Osteoblast (primary cell): ENCODE results near the gene FRRS1L. TPM values are rescaled to one million over a fixed set of nuclear protein-coding genes. Genes with fewer than 3 reads are reported as not detected.

ENCODE experiments used
- DNase-seq: peaks from one replicate; pipeline ENCODE4 v3.0.0; 2011; ENCODE audit warnings: low spot score, mixed read lengths; ENCODE audit not compliant: insufficient read length; ENCODE audit errors: missing footprints
- H2AFZ ChIP-seq: 2 replicates; pipeline ENCODE4 v1.6.0; 2011; ENCODE audit warnings: mild to moderate bottlenecking, low read length
- H3K27ac ChIP-seq: 2 replicates; pipeline ENCODE4 v1.5.1; 2011; ENCODE audit warnings: mild to moderate bottlenecking, low read depth, low read length, moderate library complexity
- H3K27me3 ChIP-seq: 2 replicates; pipeline ENCODE4 v1.6.0; 2012; ENCODE audit warnings: mild to moderate bottlenecking, control low read depth, inconsistent platforms, low read length, moderate library complexity; ENCODE audit not compliant: insufficient read depth
- H3K36me3 ChIP-seq: 2 replicates; pipeline ENCODE4 v1.5.1; 2011; ENCODE audit warnings: mild to moderate bottlenecking, low read length, control low read depth, moderate library complexity; ENCODE audit not compliant: insufficient read depth
- H3K4me1 ChIP-seq: 2 replicates; pipeline ENCODE4 v1.5.1; 2011; ENCODE audit warnings: mild to moderate bottlenecking, low read length, control low read depth, moderate library complexity; ENCODE audit not compliant: insufficient read depth
- H3K4me2 ChIP-seq: 2 replicates; pipeline ENCODE4 v1.6.0; 2011; ENCODE audit warnings: mild to moderate bottlenecking, low read length; ENCODE audit not compliant: insufficient read depth
- H3K4me3 ChIP-seq: fragments of 200-600 bp; sonication (generic); 3 replicates; pipeline ENCODE4 v1.5.1; 2012; ENCODE audit warnings: mild to moderate bottlenecking, low read length, inconsistent platforms; ENCODE audit not compliant: insufficient read depth
- H3K79me2 ChIP-seq: 2 replicates; pipeline ENCODE4 v1.6.0; 2012; ENCODE audit warnings: mild to moderate bottlenecking, low read length, control low read depth, inconsistent platforms; ENCODE audit not compliant: insufficient read depth
- H3K9me3 ChIP-seq: 2 replicates; pipeline ENCODE4 v1.5.1; 2011; ENCODE audit warnings: low read depth, low read length, control low read depth
- H4K20me1 ChIP-seq: 2 replicates; pipeline ENCODE4 v1.6.0; 2012; ENCODE audit warnings: mild to moderate bottlenecking, low read length, control low read depth; ENCODE audit not compliant: insufficient read depth
- total RNA-seq: library from RNA; depleted of rRNA; stranded (reverse); fragments of >200 nt; gene quantifications from 2 replicates; pipeline ENCODE4 v1.2.3, GENCODE V29; 2012
- TF ChIP-seq, protein P1 (sequence below): IDR thresholded peaks from 2 replicates; pipeline ENCODE4 v1.5.1; 2011; ENCODE audit warnings: mild to moderate bottlenecking, low read depth, low read length, moderate library complexity; ENCODE audit errors: extremely low read depth

Gene FRRS1L
- total RNA-seq, 1 donor: 0.36 TPM

DNA sequence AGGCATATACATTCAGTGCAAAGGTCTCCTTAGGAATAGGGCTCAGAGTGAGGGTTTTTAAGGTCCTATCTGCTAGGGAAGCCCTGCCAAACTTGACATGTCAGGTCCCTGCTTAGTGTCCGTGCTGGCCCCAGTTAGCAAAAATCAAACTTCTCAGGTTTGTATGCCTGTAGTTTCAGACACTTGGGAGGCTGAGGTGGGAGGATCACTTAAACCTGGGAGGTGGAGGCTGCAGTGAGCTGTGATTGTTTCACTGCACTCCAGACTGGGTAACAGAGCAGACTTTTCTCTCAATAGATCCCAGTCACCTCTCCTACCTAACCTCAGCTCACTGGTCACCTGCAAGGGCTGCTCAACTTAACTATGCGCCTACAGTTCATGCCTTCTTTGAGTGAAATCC lies 28.6 kb downstream of the FRRS1L start:
- H3K4me3 ChIP-seq: no peak overlapping the region
- H3K4me2 ChIP-seq: no peak overlapping the region
- no peak overlapping the region for H3K27ac ChIP-seq
- no peaks in the 10 kb centered on the region for H3K4me1 ChIP-seq
- no peak overlapping the region for H2AFZ ChIP-seq
- DNase-seq: no peak
- no peaks in the 10 kb centered on the region for H4K20me1 ChIP-seq
- H3K36me3 ChIP-seq: no peaks in the 10 kb centered on the region
- H3K27me3 ChIP-seq: peaks cover 5% of the 10 kb centered on the region
- H3K9me3 ChIP-seq: no peaks in the 10 kb centered on the region
- H3K79me2 ChIP-seq: no peaks in the 10 kb centered on the region
- TF ChIP-seq, protein P1, sequence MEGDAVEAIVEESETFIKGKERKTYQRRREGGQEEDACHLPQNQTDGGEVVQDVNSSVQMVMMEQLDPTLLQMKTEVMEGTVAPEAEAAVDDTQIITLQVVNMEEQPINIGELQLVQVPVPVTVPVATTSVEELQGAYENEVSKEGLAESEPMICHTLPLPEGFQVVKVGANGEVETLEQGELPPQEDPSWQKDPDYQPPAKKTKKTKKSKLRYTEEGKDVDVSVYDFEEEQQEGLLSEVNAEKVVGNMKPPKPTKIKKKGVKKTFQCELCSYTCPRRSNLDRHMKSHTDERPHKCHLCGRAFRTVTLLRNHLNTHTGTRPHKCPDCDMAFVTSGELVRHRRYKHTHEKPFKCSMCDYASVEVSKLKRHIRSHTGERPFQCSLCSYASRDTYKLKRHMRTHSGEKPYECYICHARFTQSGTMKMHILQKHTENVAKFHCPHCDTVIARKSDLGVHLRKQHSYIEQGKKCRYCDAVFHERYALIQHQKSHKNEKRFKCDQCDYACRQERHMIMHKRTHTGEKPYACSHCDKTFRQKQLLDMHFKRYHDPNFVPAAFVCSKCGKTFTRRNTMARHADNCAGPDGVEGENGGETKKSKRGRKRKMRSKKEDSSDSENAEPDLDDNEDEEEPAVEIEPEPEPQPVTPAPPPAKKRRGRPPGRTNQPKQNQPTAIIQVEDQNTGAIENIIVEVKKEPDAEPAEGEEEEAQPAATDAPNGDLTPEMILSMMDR: no peak

DNA sequence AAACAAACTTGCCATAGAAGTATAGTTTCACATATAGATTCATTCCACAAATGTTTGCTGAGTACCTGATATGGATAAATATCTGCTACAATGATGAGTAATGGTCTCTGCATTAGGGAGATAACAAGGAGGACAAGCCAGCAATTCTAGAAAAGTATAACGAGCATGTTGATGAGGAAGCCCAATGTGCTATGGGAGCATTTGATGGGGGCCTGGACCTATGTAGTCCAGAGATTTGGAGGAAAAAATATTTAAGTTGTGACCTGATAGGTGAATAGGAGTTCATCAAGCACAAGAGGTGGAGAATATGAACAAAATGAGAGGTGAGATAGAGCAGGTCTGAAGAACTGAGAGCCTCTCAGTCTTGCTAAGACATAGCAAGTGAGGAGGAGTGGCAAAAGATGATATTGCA lies 32.9 kb downstream of the FRRS1L start:
- Histone ChIP-seq H3K9me3 (no peaks in the 10 kb centered on the region), H2AFZ (no peak overlapping the region), H3K79me2 (no peaks in the 10 kb centered on the region), H3K36me3 (no peaks in the 10 kb centered on the region), H3K4me2 (no peak overlapping the region), H3K4me1 (no peaks in the 10 kb centered on the region), H3K27ac (no peak overlapping the region), H3K4me3 (no peak overlapping the region), H4K20me1 (no peaks in the 10 kb centered on the region), H3K27me3 (peaks cover 5% of the 10 kb centered on the region)
- DNase-seq: no peak
- TF ChIP-seq, protein P1: no peak

DNA sequence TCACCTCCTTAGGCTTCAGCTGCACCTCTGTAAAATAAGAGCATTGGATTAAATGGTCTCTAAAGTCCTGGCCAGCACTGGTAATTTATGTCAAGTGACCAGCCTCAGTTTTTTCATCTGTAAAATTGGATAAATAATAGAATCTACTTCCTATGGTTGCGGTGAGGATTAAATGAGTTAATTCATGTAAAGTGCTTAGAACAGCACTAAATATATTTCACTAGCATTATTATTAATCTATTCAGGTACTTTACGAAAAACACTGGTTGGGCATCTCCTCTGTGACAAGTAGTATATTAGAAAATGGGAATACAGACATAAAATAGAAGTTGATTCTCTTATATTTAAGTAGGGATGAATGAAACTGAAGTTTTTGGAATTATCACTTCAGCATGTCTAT lies 33.5 kb downstream of the FRRS1L start:
- Histone ChIP-seq H3K4me2 (no peak overlapping the region), H4K20me1 (no peaks in the 10 kb centered on the region), H3K4me1 (no peaks in the 10 kb centered on the region), H3K27me3 (peaks cover 5% of the 10 kb centered on the region), H3K36me3 (no peaks in the 10 kb centered on the region), H3K4me3 (no peak overlapping the region), H3K79me2 (no peaks in the 10 kb centered on the region), H3K9me3 (no peaks in the 10 kb centered on the region), H2AFZ (no peak overlapping the region), H3K27ac (no peak overlapping the region)
- TF ChIP-seq, protein P1: no peak
- no peak for DNase-seq

DNA sequence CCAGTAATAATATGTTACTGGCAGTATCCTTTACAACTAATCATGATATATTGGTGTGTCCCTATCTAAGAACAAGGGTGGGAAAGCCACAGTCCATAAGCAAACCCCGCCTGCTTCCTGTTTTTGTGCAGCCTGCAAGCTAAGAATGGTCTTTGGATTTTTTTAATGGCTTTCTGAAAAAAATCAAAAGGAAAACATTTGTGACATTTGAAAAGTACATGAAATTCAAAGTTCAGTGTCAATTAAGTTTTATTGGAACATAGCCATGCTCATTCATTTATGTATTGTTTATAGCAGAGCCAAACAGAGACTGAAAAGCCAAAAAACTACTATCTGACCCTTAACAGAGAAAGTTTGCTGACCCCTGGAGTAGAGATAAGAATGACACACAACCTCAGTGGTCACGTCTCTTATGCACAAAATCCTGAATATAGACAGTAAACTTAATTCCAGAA lies 34.5 kb downstream of the FRRS1L start:
- DNase-seq: no peak
- Histone ChIP-seq H3K4me2 (no peak overlapping the region), H3K9me3 (no peaks in the 10 kb centered on the region), H4K20me1 (no peaks in the 10 kb centered on the region), H2AFZ (no peak overlapping the region), H3K4me1 (no peaks in the 10 kb centered on the region), H3K4me3 (no peak overlapping the region), H3K79me2 (no peaks in the 10 kb centered on the region), H3K27ac (no peak overlapping the region), H3K27me3 (peaks cover 5% of the 10 kb centered on the region), H3K36me3 (no peaks in the 10 kb centered on the region)
- TF ChIP-seq, protein P1: no peak
